Hepatic stellate cell (primary cell): Measurements from ENCODE around the gene ACAP1.
"Not testable (repeated sequence)": the region's sequence is repeated elsewhere in the genome, so short reads cannot be mapped to it uniquely, and the experiment has no call there.

Experiments
- DNase-seq: peaks from one replicate; pipeline ENCODE4 v3.0.0; 2011; ENCODE audit warnings: low spot score

Gene ACAP1

DNA sequence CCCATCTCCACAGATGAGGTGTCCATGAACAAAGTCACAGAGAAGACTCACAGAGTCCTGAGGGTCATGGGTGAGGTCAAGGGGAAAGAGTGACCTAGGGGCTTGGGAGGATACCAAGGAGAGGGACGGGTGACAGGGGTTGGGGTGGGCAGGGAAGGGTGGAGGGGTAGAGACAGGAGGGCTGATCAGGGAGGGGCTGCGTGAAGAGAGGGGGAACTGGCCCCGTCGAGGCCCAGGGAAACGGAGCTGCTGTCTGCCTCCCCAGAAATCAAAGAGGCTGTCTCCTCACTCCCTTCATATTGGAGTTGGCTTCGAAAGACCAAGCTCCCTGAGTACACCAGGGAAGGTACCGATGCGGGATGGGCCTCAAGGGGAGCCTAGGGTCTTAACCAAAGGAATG lies 19.2 kb downstream of the ACAP1 start:
- no peak for DNase-seq

DNA sequence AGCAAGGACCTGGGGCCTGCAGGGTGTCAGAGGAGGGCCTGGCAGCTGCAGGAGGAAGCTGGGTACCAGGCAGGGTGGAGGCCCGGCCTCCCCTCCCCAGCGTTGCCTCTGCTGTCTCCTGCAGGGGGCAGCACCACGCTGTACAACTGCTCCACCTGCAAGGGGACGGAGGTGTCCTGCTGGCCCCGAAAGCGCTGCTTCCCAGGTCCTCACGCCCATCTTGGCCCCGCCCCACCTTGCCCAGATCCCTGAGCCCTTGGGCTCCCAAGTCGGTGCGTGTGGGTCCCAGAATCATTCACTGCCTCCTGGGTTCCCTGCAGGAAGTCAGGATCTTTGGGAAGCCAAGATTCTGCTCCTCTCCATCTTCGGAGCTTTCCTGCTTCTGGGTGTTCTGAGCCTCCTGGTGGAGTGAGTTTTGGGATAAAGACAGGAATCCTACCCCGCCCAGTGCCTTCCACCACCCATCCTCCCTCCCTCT lies 19.8 kb downstream of the ACAP1 start:
- DNase-seq, result peak; percentile 74

DNA sequence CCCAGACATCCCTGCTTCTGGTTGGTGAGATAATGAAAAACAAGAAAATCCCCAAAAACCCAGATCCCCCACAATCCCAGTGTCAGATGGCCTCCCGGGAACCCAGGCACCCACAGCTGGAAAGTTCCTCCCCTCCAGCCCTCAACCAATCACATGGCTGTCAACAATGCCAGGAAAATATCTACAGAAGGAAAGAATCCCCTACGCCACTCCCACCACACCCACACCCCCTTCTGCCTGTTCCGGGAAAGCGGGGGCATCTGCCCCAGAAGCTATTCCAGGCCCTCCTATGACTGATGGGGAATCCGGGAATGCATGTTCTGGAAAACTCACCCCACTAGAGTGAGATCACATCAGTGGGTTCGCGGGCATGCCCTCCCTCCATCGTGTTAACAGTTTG lies 20.4 kb downstream of the ACAP1 start:
- DNase-seq, result no peak

DNA sequence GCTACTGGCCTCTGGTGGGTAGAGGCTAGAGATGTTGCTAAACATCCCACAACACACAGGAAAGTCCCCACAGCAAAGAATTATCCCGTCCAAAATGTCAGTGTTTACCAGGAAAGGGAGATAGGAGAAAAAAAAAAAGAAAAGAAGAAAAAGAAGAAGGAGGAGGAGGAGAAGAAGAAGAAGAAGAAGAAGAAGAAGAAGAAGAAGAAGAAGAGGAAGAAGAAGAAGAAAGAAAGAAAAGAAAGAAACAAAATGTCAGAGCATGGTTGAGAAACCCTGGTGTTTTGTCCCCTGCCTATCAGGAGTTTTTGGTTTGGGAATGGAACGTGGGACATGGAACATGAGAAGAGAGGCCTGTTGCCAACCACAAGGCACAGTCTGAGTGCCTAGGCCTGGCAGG lies 21.1 kb downstream of the ACAP1 start:
- no peak for DNase-seq

DNA sequence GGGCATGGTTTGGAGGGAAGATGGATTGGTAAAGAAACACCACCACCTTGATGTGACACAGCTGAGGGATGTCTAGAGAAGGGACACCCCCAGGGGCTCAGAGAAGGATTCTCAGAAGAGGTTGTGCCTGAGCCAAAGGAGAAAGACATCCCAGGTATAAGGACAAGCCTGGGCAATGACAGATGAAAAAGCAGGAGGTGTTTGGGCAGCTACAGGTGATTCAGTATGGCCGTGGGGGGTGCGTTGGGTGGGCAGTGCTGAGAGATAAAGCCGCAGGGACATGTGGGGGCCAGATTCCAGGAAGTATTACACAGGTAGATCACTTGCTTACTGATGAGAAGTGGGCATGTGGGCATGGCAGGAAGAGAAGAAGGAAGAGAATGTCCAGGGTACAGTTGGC lies 25.6 kb downstream of the ACAP1 start:
- no peak for DNase-seq

DNA sequence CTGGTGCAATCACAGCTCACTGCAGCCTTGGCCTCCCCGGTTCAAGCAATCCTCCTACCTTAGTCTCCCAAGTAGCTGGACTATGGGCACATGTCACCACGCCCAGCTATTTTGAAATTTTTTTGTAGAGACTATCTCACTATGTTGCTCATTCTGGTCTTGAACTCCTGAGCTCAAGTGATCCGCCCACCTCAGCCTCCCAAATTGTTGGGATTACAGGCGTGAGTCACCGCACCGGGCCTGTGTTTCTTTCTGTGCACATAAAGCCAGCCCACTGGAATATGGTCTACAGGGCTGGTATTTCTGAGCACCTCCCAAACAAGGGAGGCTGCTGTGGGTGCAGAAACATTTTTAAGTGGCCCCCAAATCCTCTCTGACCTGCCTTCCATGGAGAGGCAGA lies 27.0 kb downstream of the ACAP1 start:
- DNase-seq, result no peak

DNA sequence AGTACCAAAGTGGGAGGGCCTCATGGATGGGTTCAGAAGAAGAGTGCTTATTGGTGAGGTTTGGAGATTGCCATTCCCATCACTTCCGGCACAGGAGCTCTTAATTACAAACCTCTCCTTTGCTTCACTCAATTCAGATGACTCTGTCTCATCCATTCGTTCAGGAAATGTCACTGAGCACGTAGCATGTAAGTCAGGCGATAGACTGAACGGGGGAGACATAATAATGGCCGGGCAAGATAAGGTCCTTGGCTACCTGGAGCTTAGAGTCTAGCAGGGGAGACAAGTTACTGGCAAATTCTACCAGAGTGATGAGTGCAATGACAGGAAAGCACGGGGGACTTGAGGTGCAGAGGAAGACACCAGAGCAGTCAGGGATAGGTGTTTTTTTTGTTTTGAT lies 29.6 kb downstream of the ACAP1 start:
- DNase-seq, result not testable (repeated sequence)

DNA sequence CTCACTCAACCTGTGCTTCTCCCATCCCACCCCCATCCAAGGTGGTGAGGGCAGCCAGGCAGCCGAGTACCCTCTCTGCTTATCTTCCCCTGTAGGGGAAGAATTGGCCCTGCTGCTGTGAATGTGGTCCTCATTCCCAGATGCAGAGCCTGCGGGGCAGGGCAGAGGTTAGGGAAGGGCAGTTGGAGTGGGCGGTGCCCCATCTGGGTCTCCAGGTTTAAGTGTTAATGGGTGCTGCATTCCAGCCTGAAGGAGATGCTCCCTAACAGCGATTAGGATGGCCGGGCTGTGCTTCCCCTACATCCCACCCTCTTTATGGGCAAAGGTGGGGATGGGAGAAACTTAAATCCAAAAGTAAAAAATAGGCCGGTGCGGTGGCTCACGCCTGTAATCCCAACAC lies 30.8 kb downstream of the ACAP1 start:
- no peak for DNase-seq

DNA sequence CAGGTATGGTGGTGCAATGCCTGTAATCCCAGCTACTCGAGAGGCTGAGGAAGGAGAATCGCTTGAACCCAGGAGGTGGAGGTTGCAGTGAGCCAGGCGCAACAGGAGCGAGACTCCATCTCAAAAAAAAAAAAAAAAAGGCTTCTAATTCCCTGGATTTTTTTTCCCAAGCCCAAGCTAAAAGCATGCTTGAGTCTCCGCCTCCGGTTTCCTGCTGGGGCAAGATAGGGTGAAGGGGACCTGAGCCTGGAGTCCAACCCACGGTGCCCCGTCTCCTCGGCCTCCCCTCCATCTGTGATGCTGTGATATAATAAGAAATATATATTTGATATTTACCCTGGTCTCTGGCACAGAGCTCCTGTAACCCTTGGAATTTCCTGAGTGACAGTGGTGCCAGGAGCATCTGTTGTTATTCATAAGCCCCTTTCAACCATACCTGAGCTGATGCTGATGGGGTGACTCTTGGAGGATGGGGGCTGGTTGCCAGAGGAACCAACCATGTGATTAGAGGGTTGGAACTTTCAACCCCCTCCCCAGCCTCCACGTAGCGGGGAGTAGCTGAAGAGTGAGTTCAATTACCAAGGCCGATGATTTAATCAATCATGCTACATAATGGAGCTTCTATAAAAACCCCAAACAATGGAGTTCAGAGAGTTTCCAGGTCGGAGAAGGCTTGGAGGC lies 31.7 kb downstream of the ACAP1 start:
- no peak for DNase-seq

DNA sequence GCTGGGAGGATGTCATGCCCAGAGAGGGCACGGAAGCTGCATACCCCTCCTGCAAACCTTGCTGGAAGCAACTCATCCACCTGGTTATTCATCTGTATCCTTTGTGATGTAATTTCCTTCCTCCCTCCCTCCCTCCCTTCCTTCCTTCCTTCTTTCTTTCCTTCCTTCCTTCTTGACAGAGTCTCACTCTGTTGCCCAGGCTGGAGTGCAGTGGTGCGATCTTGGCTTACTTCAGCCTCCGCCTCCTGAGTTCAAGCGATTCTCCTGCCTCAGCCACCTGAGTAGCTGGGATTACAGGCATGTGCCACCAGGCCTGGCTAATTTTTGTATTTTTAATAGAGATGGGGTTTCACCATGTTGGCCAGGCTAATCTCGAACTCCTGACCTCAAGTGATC lies 32.3 kb downstream of the ACAP1 start:
- DNase-seq, result not testable (repeated sequence)

DNA sequence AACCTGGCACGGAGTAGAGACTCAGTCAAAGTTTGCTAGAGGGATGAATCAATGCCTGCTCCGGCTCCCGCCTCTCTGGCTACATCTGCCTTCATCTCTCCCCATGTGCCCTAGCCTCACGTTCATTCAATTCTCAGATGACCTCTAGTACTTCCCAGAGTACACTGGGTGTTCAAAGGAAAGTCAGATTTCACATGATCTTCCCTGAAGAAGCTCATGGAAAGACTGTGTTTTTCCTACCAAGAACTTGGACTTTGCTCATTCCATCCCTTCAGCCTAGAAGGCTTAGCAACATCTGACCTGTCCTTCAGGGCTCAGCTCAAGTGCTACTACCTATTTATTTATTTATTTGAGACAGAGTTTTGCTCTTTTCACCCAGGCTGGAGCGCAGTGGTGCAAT lies 33.5 kb downstream of the ACAP1 start:
- DNase-seq, result no peak

DNA sequence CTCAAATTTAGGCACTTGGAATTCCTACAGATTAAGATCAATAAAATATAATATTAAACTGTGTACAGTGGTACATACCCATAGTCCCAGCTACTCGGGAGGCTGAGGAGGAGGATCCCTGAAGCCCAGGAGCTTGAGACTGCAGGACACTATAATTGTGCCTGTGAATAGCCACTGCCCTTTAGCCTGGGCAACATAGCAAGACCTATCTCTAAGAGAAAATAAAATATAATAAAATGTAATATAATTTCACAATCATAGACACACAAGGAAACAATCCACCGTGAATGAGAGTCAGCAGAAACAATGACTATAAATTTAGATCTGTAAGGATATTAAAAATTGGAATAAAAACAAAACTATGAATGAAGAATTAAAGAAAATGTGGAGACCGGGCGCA lies 34.5 kb downstream of the ACAP1 start:
- no peak for DNase-seq

DNA sequence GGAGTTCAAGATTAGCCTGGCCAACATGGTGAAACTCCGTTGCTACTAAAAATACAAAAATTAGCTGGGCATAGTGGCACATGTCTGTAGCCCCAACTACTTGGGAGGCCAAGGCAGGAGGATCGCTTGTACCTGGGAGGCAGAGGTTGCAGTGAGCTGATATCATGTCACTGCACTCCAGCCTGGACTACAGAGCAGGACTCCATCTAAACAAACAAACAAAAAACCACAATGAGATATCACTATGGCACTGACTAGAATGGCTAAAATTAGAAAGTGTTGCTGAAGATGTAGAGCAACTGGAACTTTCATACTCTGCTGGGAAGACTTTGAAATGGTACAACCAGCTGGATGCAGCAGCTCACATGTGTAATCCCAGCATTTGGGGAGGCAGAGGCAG lies 38.0 kb downstream of the ACAP1 start:
- no peak for DNase-seq

DNA sequence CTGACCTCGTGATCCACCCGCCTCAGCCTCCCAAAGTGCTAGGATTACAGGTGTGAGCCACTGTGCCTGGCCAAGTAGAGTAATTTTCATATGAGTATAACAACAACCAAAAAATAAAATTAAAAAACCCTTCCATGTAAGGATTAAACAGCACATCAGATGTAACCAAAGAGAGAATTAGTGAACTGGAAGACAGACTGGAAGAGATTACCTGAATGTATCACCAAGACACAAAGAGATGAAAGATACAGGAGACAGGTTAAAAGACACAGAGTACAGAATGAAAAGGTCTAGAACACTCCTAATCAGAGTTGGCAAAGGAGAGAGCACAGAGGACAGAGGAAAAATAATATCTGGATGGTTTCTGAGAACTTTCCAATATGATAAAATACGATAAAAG lies 42.8 kb downstream of the ACAP1 start:
- DNase-seq, result no peak

DNA sequence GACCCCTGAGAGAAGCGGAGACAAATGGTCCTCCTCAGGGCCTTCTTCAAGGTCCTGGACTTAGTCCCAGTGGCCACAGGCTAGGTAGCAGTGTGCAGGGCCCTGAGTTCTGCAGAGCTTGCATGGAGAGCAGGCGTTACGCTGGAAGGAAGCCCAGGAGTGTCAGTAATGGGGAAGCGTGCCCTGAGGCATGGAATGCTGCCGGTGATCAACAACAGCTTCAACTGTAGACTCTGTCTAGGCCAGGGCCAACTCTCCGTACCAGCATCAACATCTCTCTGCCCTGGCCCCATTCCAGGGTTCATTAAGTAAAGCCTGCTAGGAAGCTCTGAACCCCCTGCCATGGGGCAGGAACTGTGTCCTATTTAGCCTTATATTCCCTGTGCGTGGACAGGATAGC lies 44.0 kb downstream of the ACAP1 start:
- no peak for DNase-seq

DNA sequence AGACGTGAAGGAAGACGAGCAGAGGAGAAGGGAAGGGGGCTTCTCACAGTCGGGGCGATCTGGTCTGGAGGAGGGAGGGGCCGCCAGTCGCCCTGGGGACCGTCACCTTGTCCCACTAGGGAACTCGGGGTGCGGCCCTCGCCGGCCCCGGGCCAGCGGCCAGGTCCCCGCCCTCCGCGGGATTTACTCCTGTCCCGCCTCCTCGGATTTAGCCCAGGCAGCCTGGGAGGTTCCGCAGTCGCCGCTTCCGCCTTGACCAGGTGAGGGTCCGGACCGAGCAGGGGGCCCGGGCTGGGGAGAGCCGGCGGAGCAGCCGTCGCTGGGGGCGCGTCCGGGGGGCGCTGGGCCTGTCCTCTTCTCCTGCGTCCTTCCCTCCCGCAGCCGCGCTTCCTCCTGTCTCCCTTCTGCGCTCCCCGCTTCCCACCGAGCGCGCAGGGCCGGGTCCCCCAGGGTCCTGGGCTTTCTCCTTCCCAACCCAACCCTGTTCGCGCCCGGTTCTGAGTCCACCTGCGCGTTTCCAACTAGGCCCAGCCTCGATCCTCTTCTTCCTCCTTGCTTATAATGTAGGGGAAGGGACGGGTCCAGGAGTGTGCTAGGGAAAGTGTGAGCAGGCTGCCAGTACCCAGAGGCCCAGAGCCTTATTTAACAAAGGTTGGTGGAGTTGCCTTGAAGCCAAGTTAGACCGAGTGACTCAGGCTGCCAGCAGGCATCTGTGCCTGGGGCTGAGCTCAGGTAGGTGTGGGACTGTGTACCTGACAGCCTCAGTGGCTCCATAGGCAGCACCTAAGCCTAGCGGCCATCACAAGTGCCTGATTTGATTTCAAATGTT lies 44.7 kb downstream of the ACAP1 start, which contains the start of gene TNK1:
Gene TNK1 (plus strand): TSS at position 235 of the 829 bp plus-strand sequence. CDS start 1,838 bp downstream, outside the sequence.
- DNase-seq, result no peak

DNA sequence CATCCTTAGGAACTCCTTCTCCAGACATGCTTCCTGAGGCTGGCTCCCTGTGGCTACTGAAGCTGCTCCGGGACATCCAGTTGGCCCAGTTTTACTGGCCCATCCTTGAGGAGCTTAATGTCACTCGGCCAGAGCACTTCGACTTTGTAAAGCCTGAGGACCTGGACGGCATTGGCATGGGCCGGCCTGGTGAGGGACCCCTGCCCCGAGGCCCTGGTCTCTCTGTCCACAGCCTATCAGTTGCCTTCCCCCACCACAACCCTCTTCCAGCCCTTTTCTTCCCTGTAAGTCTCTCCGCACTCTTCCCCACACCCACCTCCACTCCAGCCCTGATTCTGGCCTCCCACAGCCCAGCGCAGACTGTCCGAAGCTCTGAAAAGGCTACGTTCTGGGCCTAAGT lies 46.6 kb downstream of the ACAP1 start:
- no peak for DNase-seq

DNA sequence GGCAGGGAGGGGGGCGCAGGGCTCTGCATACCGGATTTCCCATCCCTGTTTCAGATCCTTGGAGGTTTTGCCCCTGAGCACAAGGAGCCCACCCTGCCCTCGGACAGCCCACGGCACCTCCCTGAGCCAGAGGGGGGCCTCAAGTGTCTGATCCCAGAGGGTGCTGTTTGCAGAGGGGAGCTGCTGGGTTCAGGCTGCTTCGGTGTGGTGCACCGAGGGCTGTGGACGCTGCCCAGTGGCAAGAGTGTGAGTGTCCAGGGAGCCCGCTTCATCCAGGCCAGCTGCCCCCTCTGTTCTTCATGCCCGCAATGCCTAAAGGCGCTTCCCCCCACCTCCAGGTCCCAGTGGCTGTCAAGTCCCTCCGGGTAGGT lies 47.0 kb downstream of the ACAP1 start:
- DNase-seq, result no peak

DNA sequence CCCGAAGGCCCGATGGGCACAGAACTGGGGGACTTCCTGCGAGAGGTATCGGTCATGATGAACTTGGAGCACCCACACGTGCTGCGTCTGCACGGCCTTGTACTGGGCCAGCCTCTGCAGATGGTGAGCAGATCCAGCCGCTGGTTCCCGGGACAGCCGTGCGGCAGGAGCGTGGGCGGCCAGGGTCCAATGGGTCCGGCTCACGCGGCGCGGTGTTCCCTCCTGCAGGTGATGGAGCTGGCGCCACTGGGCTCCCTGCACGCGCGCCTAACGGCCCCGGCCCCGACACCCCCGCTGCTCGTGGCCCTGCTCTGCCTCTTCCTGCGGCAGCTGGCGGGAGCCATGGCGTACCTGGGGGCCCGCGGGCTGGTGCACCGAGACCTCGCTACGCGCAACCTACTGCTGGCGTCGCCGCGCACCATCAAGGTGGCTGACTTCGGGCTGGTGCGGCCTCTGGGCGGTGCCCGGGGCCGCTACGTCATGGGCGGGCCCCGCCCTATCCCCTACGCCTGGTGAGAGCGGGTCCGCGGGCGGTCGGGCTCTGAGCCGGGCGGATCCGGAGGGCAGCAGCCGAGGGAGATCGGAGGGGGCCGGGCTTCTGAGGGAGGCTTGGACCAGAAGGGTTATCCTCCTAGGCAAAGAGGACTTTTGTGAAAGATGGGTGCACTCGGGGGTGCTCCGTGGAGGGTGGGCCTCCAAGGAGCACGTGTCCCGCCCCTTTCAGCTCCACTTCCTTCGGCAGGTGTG lies 47.6 kb downstream of the ACAP1 start:
- peak; percentile 69 for DNase-seq

DNA sequence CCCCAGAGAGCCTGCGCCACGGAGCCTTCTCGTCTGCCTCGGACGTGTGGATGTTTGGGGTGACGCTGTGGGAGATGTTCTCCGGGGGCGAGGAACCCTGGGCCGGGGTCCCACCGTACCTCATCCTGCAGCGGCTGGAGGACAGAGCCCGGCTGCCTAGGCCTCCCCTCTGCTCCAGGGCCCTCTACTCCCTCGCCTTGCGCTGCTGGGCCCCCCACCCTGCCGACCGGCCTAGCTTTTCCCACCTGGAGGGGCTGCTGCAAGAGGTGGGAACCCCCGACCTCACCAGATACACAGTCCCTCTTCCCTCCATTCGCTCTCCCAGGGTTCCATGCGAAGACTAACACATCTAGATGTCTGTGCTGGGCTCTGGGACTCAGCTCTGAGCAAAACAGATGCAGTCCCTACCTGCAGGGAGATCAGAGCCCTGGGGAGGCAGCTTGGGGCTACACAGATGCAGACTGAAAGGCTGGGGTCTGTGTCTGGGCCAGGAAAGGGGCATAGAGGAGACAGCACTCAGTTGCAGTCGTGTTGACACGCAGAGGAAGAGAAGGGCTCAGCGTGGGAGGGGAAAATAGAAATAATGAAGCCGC lies 48.3 kb downstream of the ACAP1 start:
- DNase-seq, result no peak

DNA sequence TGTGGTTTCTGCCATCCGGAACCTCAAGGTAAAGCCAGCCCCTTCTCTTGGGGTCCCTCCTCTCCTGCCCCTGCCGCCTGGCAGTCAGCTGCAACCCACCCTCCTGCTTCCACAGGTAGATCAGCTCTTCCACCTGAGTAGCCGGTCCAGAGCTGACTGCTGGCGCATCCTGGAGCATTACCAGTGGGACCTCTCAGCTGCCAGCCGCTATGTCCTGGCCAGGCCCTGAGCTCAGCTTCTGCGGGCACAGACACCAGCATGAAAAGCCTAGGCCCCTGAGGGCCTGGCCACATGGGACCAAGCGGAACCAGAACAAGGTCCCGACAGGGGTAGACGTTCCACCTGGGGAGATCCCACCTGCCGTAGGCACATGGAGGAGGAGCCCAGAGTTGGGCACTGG lies 52.5 kb downstream of the ACAP1 start:
- no peak for DNase-seq
